HepG2 (cell line): ENCODE measurements around the gene DRC7. TPM values are rescaled to one million over a fixed set of nuclear protein-coding genes. Genes with fewer than 3 reads are reported as not detected.

Source experiments
- ATAC-seq: fragments of 200-7000 bp; cut with Tn5 transposase; 3 replicates; pipeline ENCODE4 v1.9.1; 2020; ENCODE audit warnings: mild to moderate bottlenecking, moderate library complexity
- BruUV-seq: library from RNA; stranded (reverse); fragments of 400-500 nt; replicated peaks from 2 replicates; lab custom pipeline; 2021; lab: Mats Ljungman, UMichigan
- CTCF ChIA-PET: fragments of 300-600 bp; formaldehyde crosslinking; extraction: SDS; loops from one replicate; lab custom pipeline; 2021; ENCODE audit warnings: low total read pairs, inconsistent platforms, low intra/inter-chr PET ratio; lab: Yijun Ruan, JAX
- POLR2A ChIA-PET: fragments of 350-600 bp; sonication (Branson Sonifier 250); formaldehyde crosslinking; loops from one replicate; lab custom pipeline; 2020; ENCODE audit warnings: antibody characterized with exemption, inconsistent platforms; lab: Yijun Ruan, JAX
- DNase-seq: peaks from one replicate; pipeline ENCODE4 v3.0.0-alpha.2; 2015; ENCODE audit warnings: low spot score
- FAIRE-seq: peaks from 3 replicates; lab custom pipeline; 2011; peaks lifted over from hg19 to GRCh38; lab: Jason Lieb, UNC
- H2AFZ ChIP-seq: one replicate; pipeline ENCODE4 v1.6.1; 2011; ENCODE audit warnings: low read length, inconsistent platforms
- H3K27ac ChIP-seq: fragments of 300-600 bp; 3 replicates; pipeline ENCODE4 v1.8.0; 2011; ENCODE audit warnings: mixed run types, mild to moderate bottlenecking, mixed read lengths, low read length, inconsistent platforms; ENCODE audit not compliant: insufficient read depth; ENCODE audit errors: extremely low read length
- H3K27me3 ChIP-seq, 2 experiments: fragments of 200-600 bp in 1 of 2; 2 replicates in 1 of 2; 3 replicates in 1 of 2; pipeline versions ENCODE4 v1.6.0 to v1.8.0; 2011; ENCODE audit warnings: low read length in 2 of 2, mild to moderate bottlenecking in 2 of 2, moderate library complexity in 2 of 2, inconsistent platforms in 1 of 2; ENCODE audit not compliant: insufficient read depth in 2 of 2, control insufficient read depth in 1 of 2
- H3K36me3 ChIP-seq, 2 experiments: fragments of 200-600 bp in 1 of 2; replicated peaks in 1 of 2; 2 replicates in 1 of 2; 3 replicates in 1 of 2; pipeline versions ENCODE4 v1.5.1 to v1.8.0; 2011; ENCODE audit warnings: low read length in 2 of 2, inconsistent platforms in 1 of 2; ENCODE audit not compliant: insufficient read depth in 2 of 2, control insufficient read depth in 1 of 2
- H3K4me1 ChIP-seq: 2 replicates; pipeline ENCODE4 v1.5.1; 2012; ENCODE audit warnings: low read length, inconsistent platforms; ENCODE audit not compliant: insufficient read depth
- H3K4me2 ChIP-seq: 2 replicates; pipeline ENCODE4 v1.6.0; 2011; ENCODE audit warnings: low read depth, low read length, inconsistent platforms
- H3K4me3 ChIP-seq, 3 experiments: fragments of 200-600 bp in 1 of 3; sonication (generic), shearing (Covaris generic) in 1 of 3; replicated peaks in 1 of 3; 2 replicates each; pipeline ENCODE4 v1.5.1; 2011 to 2016; ENCODE audit warnings: low read length in 3 of 3, inconsistent platforms in 2 of 3, low read depth in 2 of 3, mild to moderate bottlenecking in 2 of 3, control low read depth in 1 of 3, mixed read lengths in 1 of 3; ENCODE audit not compliant: insufficient read depth in 1 of 3
- H3K79me2 ChIP-seq: one replicate; pipeline ENCODE4 v1.6.1; 2011; ENCODE audit warnings: low read length, inconsistent platforms; ENCODE audit not compliant: insufficient read depth
- H3K9ac ChIP-seq: 2 replicates; pipeline ENCODE4 v1.6.0; 2011; ENCODE audit warnings: mild to moderate bottlenecking, low read depth, low read length, inconsistent platforms; ENCODE audit not compliant: insufficient read depth
- H3K9me3 ChIP-seq: 2 replicates; pipeline ENCODE4 v1.5.1; 2012; ENCODE audit warnings: mild to moderate bottlenecking, low read length
- H4K20me1 ChIP-seq: 2 replicates; pipeline ENCODE4 v1.6.0; 2011; ENCODE audit warnings: inconsistent platforms, mild to moderate bottlenecking, low read length, moderate library complexity; ENCODE audit not compliant: insufficient read depth
- FOXA1 ChIP-seq, 2 experiments: fragments of 450-650 bp in 1 of 2; sonication (generic) in 1 of 2; formaldehyde crosslinking in 1 of 2; IDR thresholded peaks; 2 replicates each; pipeline versions ENCODE4 v1.4.0 to v1.6.1; 2016 to 2020; ENCODE audit warnings: missing genetic modification reagents in 1 of 2
- FOXJ3 ChIP-seq: sonication (generic); formaldehyde crosslinking; IDR thresholded peaks from 2 replicates; pipeline ENCODE4 v1.4.0; 2020; ENCODE audit warnings: missing genetic modification reagents, mild to moderate bottlenecking, borderline replicate concordance
- KMT2A ChIP-seq: sonication (generic); formaldehyde crosslinking; IDR thresholded peaks from 2 replicates; pipeline ENCODE4 v1.4.0; 2020; ENCODE audit warnings: missing genetic modification reagents
- SUZ12 ChIP-seq: fragments of 150-350 bp; IDR thresholded peaks from 2 replicates; pipeline ENCODE4 v1.6.1; 2014; ENCODE audit warnings: low read depth, low read length
- TBP ChIP-seq: sonication (generic); formaldehyde crosslinking; IDR thresholded peaks from 2 replicates; pipeline ENCODE4 v1.5.0; 2020; ENCODE audit warnings: missing genetic modification reagents
- ZBTB7B ChIP-seq: sonication (generic); formaldehyde crosslinking; IDR thresholded peaks from 2 replicates; pipeline ENCODE4 v1.4.0; 2020; ENCODE audit warnings: missing genetic modification reagents
- ZNF605 ChIP-seq: sonication (generic); formaldehyde crosslinking; IDR thresholded peaks from 2 replicates; pipeline ENCODE4 v1.8.0; 2022; ENCODE audit warnings: mild to moderate bottlenecking, missing genetic modification reagents
- ZNF629 ChIP-seq: sonication (generic); formaldehyde crosslinking; conservative IDR thresholded peaks from 2 replicates; pipeline ENCODE4 v1.5.0; 2020; ENCODE audit warnings: missing genetic modification reagents
- WGBS: methylation state at CpG from one replicate; pipeline ENCODE4 v1.1.6; 2017; ENCODE audit warnings: low lambda C conversion rate; 5-methylcytosine and 5-hydroxymethylcytosine counted together
- in situ Hi-C: cut with HindIII; loops from 2 replicates; pipeline ENCODE4 v1.10.0; 2017; ENCODE audit warnings: low pct_unique_long_range_greater_than_20kb; ENCODE audit not compliant: extremely low pct_ligation_motif_present
- intact Hi-C: fragments of 100-400 bp; cut with micrococcal nuclease; formaldehyde crosslinking; loops from one replicate; pipeline ENCODE4 v1.10.0; 2022; ENCODE audit not compliant: unreplicated experiment
- polyA plus RNA-seq, 8 experiments: library from polyadenylated mRNA; depleted of rRNA in 3 of 8; stranded (reverse) in 7 of 8; unstranded in 1 of 8; fragments of >200 nt; fragmentation: Illumina TruSeq in 4 of 8; extraction: Trizol in 4 of 8; gene quantifications; 2 replicates each; pipeline versions ENCODE4 v1.2.1 to v1.2.3, GENCODE V29; 2011 to 2016; ENCODE audit warnings: low read depth in 4 of 8, missing spikeins in 1 of 8, mixed read lengths in 1 of 8; ENCODE audit not compliant: insufficient read depth in 1 of 8
- total RNA-seq, 5 experiments: library from RNA; depleted of rRNA; stranded (reverse); fragments of >200 nt; fragmentation: Illumina TruSeq; extraction: Trizol; gene quantifications; 2 replicates each; pipeline ENCODE4 v1.2.3, GENCODE V29; 2016; ENCODE audit warnings: low read depth in 1 of 5
- TF ChIP-seq, protein P1 (sequence below): sonication (generic); formaldehyde crosslinking; IDR thresholded peaks from 2 replicates; pipeline ENCODE4 v1.5.0; 2020; ENCODE audit warnings: mild to moderate bottlenecking, missing genetic modification reagents, borderline replicate concordance
- TF ChIP-seq, protein P2 (sequence below): sonication (generic); formaldehyde crosslinking; IDR thresholded peaks from 2 replicates; pipeline ENCODE4 v1.4.0; 2020; ENCODE audit warnings: missing genetic modification reagents
- TF ChIP-seq, protein P3 (sequence below): sonication (generic); formaldehyde crosslinking; IDR thresholded peaks from 2 replicates; pipeline ENCODE4 v1.4.0; 2020; ENCODE audit warnings: missing genetic modification reagents, borderline replicate concordance

Gene DRC7
- total and polyA plus RNA-seq, 2 of the 13 experiments (the other 11 are each of a cell fraction or from before 2014, with no cell fraction given): 2.7 to 3.4 TPM

DNA sequence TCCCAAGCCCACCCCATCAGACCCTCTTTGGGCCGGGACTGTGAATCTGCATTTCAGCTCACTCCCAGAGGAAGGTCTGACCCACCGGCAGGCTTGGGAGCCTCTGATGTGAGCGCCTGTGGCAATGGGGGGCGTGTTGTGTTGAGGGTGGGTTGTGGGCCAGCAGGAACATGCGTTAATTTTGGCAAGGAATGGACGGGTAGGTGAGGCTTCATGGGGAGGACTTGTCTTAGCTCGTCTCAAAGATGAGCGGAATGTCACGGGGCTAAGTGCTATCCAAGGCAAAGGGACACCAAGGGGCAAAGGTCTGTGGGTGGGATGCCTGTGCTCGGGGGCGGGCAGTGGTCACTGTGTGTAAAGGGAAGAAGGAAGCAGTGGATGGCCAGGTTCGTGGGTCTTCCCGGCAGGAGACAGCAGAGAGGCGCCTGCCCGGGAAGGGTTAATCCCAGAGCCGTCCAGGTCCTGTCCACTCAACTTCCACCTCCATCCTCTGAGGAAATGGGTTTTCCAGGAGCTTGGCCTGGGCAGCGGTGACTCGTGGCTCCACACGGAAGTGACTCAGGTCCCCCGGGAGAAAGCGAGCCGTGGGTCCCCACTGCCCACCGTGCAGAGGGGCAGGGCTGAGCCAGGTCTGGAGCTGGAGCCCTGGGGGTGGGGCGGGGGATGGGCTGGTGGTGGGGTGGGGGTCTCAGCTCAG is 48.8 kb upstream of the DRC7 start (continued):
- TF ChIP-seq, protein P1, sequence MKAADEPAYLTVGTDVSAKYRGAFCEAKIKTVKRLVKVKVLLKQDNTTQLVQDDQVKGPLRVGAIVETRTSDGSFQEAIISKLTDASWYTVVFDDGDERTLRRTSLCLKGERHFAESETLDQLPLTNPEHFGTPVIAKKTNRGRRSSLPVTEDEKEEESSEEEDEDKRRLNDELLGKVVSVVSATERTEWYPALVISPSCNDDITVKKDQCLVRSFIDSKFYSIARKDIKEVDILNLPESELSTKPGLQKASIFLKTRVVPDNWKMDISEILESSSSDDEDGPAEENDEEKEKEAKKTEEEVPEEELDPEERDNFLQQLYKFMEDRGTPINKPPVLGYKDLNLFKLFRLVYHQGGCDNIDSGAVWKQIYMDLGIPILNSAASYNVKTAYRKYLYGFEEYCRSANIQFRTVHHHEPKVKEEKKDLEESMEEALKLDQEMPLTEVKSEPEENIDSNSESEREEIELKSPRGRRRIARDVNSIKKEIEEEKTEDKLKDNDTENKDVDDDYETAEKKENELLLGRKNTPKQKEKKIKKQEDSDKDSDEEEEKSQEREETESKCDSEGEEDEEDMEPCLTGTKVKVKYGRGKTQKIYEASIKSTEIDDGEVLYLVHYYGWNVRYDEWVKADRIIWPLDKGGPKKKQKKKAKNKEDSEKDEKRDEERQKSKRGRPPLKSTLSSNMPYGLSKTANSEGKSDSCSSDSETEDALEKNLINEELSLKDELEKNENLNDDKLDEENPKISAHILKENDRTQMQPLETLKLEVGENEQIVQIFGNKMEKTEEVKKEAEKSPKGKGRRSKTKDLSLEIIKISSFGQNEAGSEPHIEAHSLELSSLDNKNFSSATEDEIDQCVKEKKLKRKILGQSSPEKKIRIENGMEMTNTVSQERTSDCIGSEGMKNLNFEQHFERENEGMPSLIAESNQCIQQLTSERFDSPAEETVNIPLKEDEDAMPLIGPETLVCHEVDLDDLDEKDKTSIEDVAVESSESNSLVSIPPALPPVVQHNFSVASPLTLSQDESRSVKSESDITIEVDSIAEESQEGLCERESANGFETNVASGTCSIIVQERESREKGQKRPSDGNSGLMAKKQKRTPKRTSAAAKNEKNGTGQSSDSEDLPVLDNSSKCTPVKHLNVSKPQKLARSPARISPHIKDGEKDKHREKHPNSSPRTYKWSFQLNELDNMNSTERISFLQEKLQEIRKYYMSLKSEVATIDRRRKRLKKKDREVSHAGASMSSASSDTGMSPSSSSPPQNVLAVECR (CRISPR knock-in tag): no peak

DNA sequence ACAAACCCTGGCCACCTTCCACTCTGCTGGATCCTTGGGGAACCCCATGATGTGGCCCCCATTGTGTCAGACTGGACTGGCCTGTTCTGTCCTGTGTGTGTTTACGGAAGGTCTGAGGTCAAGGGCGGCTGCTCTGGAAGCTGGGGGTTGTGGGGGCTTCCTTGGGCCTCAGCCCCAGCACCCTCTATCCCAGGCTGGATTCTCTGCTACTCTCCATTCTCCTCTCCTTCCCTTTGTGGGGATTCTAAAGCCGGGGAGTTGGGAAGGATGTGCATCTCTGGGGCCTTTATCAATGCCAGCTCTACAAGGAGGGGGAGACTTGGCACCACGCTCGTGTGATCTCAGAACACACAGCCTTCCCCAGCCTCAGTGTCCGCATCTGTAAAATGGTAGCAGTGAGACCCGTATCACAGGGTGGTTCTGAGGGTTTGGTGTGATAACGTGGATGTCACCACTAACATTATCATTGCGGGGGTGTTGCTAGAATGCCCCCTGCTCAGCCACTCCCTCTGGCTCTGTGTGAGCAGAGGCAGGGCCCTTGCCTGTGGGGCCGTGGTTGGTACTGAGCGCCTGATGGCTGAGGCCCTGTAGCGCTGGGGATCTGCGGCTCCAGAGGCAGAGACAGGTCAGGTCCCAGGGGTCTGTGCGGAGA is 48.1 kb upstream of the DRC7 start:
- no peaks in the 10 kb centered on the region for H3K9me3 ChIP-seq
- H3K27ac ChIP-seq: no peak overlapping the region
- H3K4me2 ChIP-seq: no peak overlapping the region
- H3K79me2 ChIP-seq: no peaks in the 10 kb centered on the region
- H3K27me3 ChIP-seq: no peaks in the 10 kb centered on the region
- no peak for FAIRE-seq
- in situ Hi-C loops: loop anchor here (5.0 kb wide), 1 partner anchor 44 kb away; no protein-coding TSS in a partner anchor
- no peak overlapping the region for H3K9ac ChIP-seq
- no TSS peak for BruUV-seq
- CTCF ChIA-PET: interaction anchor here (1.1 to 12.3 kb wide), 4 partner anchors 51 to 73 kb away, joined by 4 to 571 read pairs (median 135); no protein-coding TSS in a partner anchor
- ATAC-seq: no peak; the same call in 2 of the 3 replicates
- H3K36me3 ChIP-seq: no peaks in the 10 kb centered on the region
- no peak overlapping the region for H3K4me3 ChIP-seq
- H4K20me1 ChIP-seq: no peaks in the 10 kb centered on the region
- H2AFZ ChIP-seq: no peak overlapping the region
- POLR2A ChIA-PET: interaction anchor here (1.5 to 3.3 kb wide), 4 partner anchors 11 to 46 kb away, joined by 3 to 22 read pairs (median 6); no protein-coding TSS in a partner anchor
- 80% methylated on average over 14 of the region's 14 CpGs for WGBS
- intact Hi-C loops: no loop called here
- DNase-seq: no peak
- peaks cover 39% of the 10 kb centered on the region for H3K4me1 ChIP-seq
- TF ChIP-seq SUZ12 (no peak), TBP (no peak), KMT2A (CRISPR knock-in tag) (no peak), ZNF605 (CRISPR knock-in tag) (no peak), ZNF629 (peak; percentile 86), ZBTB7B (0 out of 2 replicates have a peak, but pooled peaks have one; percentile 24), FOXA1 (IDR thresholded peaks at IDR 0.05) (no peak), FOXA1 (CRISPR knock-in tag; IDR thresholded peaks at IDR 0.05) (peak; percentile 29; the same call in 1 of the 2 replicates), FOXJ3 (CRISPR knock-in tag) (no peak)
- TF ChIP-seq, protein P2, sequence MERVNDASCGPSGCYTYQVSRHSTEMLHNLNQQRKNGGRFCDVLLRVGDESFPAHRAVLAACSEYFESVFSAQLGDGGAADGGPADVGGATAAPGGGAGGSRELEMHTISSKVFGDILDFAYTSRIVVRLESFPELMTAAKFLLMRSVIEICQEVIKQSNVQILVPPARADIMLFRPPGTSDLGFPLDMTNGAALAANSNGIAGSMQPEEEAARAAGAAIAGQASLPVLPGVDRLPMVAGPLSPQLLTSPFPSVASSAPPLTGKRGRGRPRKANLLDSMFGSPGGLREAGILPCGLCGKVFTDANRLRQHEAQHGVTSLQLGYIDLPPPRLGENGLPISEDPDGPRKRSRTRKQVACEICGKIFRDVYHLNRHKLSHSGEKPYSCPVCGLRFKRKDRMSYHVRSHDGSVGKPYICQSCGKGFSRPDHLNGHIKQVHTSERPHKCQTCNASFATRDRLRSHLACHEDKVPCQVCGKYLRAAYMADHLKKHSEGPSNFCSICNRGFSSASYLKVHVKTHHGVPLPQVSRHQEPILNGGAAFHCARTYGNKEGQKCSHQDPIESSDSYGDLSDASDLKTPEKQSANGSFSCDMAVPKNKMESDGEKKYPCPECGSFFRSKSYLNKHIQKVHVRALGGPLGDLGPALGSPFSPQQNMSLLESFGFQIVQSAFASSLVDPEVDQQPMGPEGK (CRISPR knock-in tag): peak; percentile 83
- TF ChIP-seq, protein P3, sequence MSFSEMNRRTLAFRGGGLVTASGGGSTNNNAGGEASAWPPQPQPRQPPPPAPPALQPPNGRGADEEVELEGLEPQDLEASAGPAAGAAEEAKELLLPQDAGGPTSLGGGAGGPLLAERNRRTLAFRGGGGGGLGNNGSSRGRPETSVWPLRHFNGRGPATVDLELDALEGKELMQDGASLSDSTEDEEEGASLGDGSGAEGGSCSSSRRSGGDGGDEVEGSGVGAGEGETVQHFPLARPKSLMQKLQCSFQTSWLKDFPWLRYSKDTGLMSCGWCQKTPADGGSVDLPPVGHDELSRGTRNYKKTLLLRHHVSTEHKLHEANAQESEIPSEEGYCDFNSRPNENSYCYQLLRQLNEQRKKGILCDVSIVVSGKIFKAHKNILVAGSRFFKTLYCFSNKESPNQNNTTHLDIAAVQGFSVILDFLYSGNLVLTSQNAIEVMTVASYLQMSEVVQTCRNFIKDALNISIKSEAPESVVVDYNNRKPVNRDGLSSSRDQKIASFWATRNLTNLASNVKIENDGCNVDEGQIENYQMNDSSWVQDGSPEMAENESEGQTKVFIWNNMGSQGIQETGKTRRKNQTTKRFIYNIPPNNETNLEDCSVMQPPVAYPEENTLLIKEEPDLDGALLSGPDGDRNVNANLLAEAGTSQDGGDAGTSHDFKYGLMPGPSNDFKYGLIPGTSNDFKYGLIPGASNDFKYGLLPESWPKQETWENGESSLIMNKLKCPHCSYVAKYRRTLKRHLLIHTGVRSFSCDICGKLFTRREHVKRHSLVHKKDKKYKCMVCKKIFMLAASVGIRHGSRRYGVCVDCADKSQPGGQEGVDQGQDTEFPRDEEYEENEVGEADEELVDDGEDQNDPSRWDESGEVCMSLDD (CRISPR knock-in tag): 0 out of 2 replicates have a peak, but pooled peaks have one; percentile 38
